GM12892 (cell line): ENCODE data around the gene PDPK1.

ENCODE experiments used
- POLR2A ChIP-seq: IDR thresholded peaks from 2 replicates; pipeline ENCODE4 v1.6.1; 2011; ENCODE audit warnings: low read depth, low read length, control low read depth
- POLR2AphosphoS5 ChIP-seq: IDR thresholded peaks from 2 replicates; pipeline ENCODE4 v1.6.1; 2011; ENCODE audit warnings: low read depth, low read length, control low read depth
- TAF1 ChIP-seq: IDR thresholded peaks from 2 replicates; pipeline ENCODE4 v1.6.1; 2011; ENCODE audit warnings: low read depth, mild to moderate bottlenecking, control low read depth, low read length, borderline replicate concordance

- no peak for TF ChIP-seq POLR2A
- TF ChIP-seq TAF1: no peak
- no peak for TF ChIP-seq POLR2AphosphoS5
Measured at GRCh38 chr16:2496223-2497115, 41.4 kb upstream of the PDPK1 start.
